Gastroesophageal sphincter (tissue), 4 donors: ENCODE measurements around the gene GASK1A. TPM values are rescaled to one million over a fixed set of nuclear protein-coding genes. Genes with fewer than 3 reads are reported as not detected.
A peak's percentile ranks its signal among the peaks of the same experiment; 100 is the strongest.

ENCODE experiments used
- ATAC-seq: fragments of 150-250 bp; one replicate; pipeline ENCODE4 v1.9.1; 2016; ENCODE audit warnings: mild to moderate bottlenecking, moderate library complexity
- H3K27ac ChIP-seq, 4 donors: fragments of 200-600 bp; sonication (generic) in 3 of 4; 1 replicate in 3 of 4; 2 replicates in 1 of 4; pipeline ENCODE4 v1.5.1; 2016 to 2019
- H3K27me3 ChIP-seq: fragments of 200-600 bp; sonication (generic); one replicate; pipeline ENCODE4 v1.5.1; 2019
- H3K36me3 ChIP-seq, 2 donors: fragments of 200-600 bp; sonication (generic); one replicate each; pipeline ENCODE4 v1.5.1; 2019; ENCODE audit warnings: control low read depth in 1 of 2
- H3K4me1 ChIP-seq, 3 donors: fragments of 200-600 bp; sonication (generic); 1 replicate in 2 of 3; 2 replicates in 1 of 3; pipeline ENCODE4 v1.5.1; 2016 to 2019; ENCODE audit warnings: control low read depth in 2 of 3
- H3K4me3 ChIP-seq, 2 donors: fragments of 200-600 bp; sonication (generic); one replicate each; pipeline ENCODE4 v1.5.1; 2019; ENCODE audit warnings: mild to moderate bottlenecking in 1 of 2, moderate library complexity in 1 of 2
- H3K9me3 ChIP-seq, 3 donors: fragments of 200-600 bp; sonication (generic); one replicate each; pipeline ENCODE4 v1.5.1; 2017 to 2019; ENCODE audit warnings: control low read depth in 2 of 3
- EP300 ChIP-seq: sonication (generic); formaldehyde crosslinking; IDR thresholded peaks from one replicate; pipeline ENCODE4 v1.6.1; 2017; ENCODE audit warnings: antibody characterized with exemption, mild to moderate bottlenecking
- POLR2A ChIP-seq, 2 donors: fragments of 450-650 bp; IDR thresholded peaks; one replicate each; pipeline ENCODE4 v1.6.1; 2017; ENCODE audit warnings: antibody characterized with exemption in 2 of 2, mild to moderate bottlenecking in 2 of 2, moderate library complexity in 1 of 2
- POLR2AphosphoS5 ChIP-seq: sonication (generic); formaldehyde crosslinking; IDR thresholded peaks from one replicate; pipeline ENCODE4 v1.6.1; 2017; ENCODE audit warnings: antibody characterized with exemption
- WGBS, 2 donors: methylation state at CpG; one replicate each; pipeline ENCODE4 v1.1.5; 2018; ENCODE audit warnings: low coverage in 1 of 2; 5-methylcytosine and 5-hydroxymethylcytosine counted together
- total RNA-seq, 4 donors: library from RNA; depleted of rRNA; stranded (reverse); fragments of >200 nt; gene quantifications; one replicate each; pipeline ENCODE4 v1.1.0, GENCODE V29; 2016
- TF ChIP-seq, protein P1 (sequence below), 4 experiments: fragments of 200-600 bp in 2 of 4; fragments of 450-650 bp in 2 of 4; sonication (generic) in 1 of 4; IDR thresholded peaks; one replicate each; pipeline ENCODE4 v1.5.1; 2017 to 2019; ENCODE audit warnings: antibody characterized with exemption in 4 of 4, mild to moderate bottlenecking in 2 of 4, moderate library complexity in 2 of 4

The GASK1A gene
- total RNA-seq, 4 donors from 2014 or later, result 11.5 to 49.3 (median 24.2) TPM

DNA sequence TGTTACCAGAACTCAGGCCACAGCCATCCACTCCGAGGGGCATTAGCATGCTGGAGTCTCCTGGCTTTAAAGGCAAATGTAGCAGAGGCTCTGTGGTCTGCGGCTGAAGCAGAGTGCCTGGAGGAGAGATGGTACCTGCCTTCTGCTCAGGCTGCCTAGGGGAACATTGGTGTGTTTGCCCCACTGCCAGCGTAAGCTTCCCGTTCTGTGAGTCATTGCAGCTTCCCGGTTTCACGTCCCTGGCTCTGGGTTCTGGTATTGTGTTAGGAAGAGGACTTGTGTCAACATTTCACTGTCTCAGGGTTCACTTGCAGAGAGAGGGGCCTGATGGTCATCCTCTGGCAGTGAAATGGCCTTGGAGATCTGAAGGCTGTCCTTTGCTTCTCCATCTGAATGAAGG lies 1.8 kb downstream of the GASK1A start:
- Histone ChIP-seq H3K4me1 (peaks cover 0 to 33% (median 0%) of the 10 kb centered on the region in 3 donors), H3K27me3 (no peaks in the 10 kb centered on the region), H3K36me3 (no peaks in the 10 kb centered on the region), H3K9me3 (no peaks in the 10 kb centered on the region), H3K4me3 (peak overlapping the region in 1 of 2 donors; percentile 79), H3K27ac (peak overlapping the region in 3 of 4 donors; percentile 18 to 83 (median 25))
- peak; percentile 44 for ATAC-seq
- WGBS, 2 donors, result 63% methylated on average over 6 of the region's 6 CpGs; no CpG with 5 or more reads in 1 of the 2 donors
- TF ChIP-seq POLR2A (IDR thresholded peaks at IDR 0.05), result peak in 1 of 2 donors; percentile 10
- TF ChIP-seq, protein P1, sequence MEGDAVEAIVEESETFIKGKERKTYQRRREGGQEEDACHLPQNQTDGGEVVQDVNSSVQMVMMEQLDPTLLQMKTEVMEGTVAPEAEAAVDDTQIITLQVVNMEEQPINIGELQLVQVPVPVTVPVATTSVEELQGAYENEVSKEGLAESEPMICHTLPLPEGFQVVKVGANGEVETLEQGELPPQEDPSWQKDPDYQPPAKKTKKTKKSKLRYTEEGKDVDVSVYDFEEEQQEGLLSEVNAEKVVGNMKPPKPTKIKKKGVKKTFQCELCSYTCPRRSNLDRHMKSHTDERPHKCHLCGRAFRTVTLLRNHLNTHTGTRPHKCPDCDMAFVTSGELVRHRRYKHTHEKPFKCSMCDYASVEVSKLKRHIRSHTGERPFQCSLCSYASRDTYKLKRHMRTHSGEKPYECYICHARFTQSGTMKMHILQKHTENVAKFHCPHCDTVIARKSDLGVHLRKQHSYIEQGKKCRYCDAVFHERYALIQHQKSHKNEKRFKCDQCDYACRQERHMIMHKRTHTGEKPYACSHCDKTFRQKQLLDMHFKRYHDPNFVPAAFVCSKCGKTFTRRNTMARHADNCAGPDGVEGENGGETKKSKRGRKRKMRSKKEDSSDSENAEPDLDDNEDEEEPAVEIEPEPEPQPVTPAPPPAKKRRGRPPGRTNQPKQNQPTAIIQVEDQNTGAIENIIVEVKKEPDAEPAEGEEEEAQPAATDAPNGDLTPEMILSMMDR (IDR thresholded peaks at IDR 0.05), result no peak
- peak; percentile 85 for TF ChIP-seq POLR2AphosphoS5

DNA sequence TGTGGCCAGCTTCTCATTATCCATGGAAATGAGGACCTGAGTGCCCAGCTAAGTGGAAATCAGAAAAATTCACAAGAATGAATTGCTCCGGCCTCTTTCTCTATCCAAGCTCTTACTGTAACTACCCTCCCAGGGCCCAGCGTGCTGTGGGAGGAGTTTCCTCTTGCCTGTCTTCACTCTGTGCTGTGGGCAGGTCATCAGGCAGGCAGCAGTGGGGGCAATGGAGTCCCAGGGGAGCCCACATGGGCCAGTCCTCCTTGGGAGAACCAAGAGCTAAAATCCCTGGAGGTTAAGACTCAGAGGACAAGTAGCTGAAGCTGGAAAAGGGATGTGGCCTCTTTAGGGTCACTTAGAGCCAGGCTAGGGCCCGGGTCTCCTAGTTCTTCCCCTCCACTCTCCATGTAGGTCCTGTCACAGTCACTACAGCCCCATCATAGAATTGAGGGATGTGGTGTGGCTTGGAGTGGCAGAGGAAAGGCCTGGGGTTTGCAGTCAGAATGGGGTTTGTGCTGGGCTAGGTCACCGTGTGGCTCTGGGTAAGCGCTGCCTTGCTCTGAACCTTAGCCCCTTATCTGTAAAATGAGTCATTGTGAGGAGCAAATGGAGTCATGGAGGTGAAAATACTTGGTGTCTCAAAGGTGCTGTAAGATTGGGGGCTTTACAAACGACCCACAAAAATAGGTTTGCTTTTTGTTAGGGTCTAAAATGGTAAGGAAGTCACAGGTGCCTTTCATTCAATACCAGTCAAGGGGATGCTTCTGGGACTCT lies 3.7 kb downstream of the GASK1A start:
- Histone ChIP-seq H3K27ac (no peak overlapping the region), H3K4me1 (peaks cover 0 to 33% (median 0%) of the 10 kb centered on the region in 3 donors), H3K4me3 (no peak overlapping the region), H3K36me3 (no peaks in the 10 kb centered on the region), H3K27me3 (no peaks in the 10 kb centered on the region), H3K9me3 (no peaks in the 10 kb centered on the region)
- 82 to 100% methylated on average over 5 of the region's 6 CpGs for WGBS, 2 donors
- TF ChIP-seq EP300, result no peak
- no peak for TF ChIP-seq POLR2A (IDR thresholded peaks at IDR 0.05)
- TF ChIP-seq POLR2AphosphoS5, result no peak
- TF ChIP-seq, protein P1 (IDR thresholded peaks at IDR 0.05), result no peak
- no peak for ATAC-seq

DNA sequence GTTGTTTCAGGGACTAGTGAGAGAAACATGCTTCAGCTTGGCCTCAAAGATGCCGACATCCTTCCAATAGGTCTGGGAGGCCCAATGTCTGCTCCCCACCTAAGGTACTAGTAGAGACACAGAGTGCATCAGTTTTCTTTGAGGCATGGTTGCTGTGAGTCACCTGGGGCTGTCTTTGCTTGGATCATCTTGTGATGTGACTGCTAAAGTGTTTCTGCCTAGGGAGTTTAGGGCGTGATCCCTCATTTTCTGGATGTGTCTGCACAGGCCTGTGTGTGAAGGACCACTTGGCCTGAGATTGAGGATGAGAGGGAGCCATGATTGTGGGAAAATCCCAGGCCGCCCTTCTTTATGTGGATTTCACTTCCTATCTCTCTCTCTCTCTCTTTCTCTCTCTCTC lies 4.8 kb downstream of the GASK1A start:
- TF ChIP-seq POLR2A (IDR thresholded peaks at IDR 0.05), result no peak
- TF ChIP-seq, protein P1 (IDR thresholded peaks at IDR 0.05), result no peak
- TF ChIP-seq EP300, result no peak
- TF ChIP-seq POLR2AphosphoS5, result no peak
- WGBS, 2 donors, result 80 to 92% methylated on average over 2 to 3 of the region's 3 CpGs
- peaks cover 0 to 28% (median 0%) of the 10 kb centered on the region in 3 donors for H3K4me1 ChIP-seq
- no peaks in the 10 kb centered on the region for H3K36me3 ChIP-seq
- H3K4me3 ChIP-seq, result no peak overlapping the region
- no peak for ATAC-seq
- H3K9me3 ChIP-seq, result no peaks in the 10 kb centered on the region
- no peaks in the 10 kb centered on the region for H3K27me3 ChIP-seq
- H3K27ac ChIP-seq, result no peak overlapping the region

DNA sequence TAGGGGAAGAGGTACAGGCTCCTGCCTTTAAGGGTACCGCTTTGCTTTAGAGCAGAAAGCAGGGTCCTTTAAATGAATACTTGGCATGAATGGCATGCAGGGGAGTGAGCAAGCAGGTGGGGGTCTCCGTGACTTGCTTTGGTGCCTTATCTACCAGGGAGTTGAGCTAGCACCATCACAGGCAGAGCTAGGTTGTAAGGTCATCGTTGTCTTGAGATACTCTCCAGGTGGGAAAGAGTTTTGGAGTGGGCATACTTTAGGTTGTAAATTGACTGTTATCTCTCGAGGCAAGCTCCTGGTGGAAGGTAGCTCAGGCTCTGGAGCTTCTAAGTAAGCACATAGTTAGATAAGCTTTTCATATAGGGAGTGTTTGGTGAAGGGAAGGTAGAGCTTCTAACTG lies 5.6 kb downstream of the GASK1A start:
- Histone ChIP-seq H3K27ac (no peak overlapping the region), H3K9me3 (no peaks in the 10 kb centered on the region), H3K4me1 (peaks cover 0 to 21% (median 0%) of the 10 kb centered on the region in 3 donors), H3K27me3 (no peaks in the 10 kb centered on the region), H3K36me3 (no peaks in the 10 kb centered on the region), H3K4me3 (no peak overlapping the region)
- WGBS, 2 donors, result 71 to 94% methylated on average over 3 to 4 of the region's 4 CpGs
- no peak for ATAC-seq
- TF ChIP-seq, protein P1 (IDR thresholded peaks at IDR 0.05), result no peak
- TF ChIP-seq EP300, result no peak
- no peak for TF ChIP-seq POLR2A (IDR thresholded peaks at IDR 0.05)
- TF ChIP-seq POLR2AphosphoS5, result no peak

DNA sequence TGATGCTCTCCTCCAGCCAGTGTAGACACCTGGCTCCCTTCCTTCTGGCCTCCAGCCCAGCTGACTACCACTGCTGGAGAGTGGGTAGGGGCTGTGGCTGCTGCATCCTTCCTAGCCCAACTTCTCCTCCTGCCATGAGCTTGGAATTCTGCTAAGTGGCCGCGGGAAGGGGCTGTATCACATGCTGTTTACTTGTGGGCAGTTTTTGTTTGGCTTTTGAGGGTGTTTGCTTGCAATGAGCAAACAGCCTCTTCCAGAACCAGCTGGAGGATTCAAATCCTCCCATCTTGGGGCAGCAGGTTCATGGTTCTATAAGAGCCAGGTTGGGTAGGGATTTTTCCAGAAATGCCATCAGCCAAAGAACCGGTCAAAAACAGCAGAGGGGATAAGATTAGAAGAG lies 9.0 kb downstream of the GASK1A start:
- Histone ChIP-seq H3K27ac (no peak overlapping the region), H3K4me3 (no peak overlapping the region), H3K27me3 (no peaks in the 10 kb centered on the region), H3K36me3 (no peaks in the 10 kb centered on the region), H3K4me1 (peaks cover 0 to 7% (median 0%) of the 10 kb centered on the region in 3 donors), H3K9me3 (no peaks in the 10 kb centered on the region)
- no peak for ATAC-seq
- TF ChIP-seq, protein P1 (IDR thresholded peaks at IDR 0.05), result no peak
- TF ChIP-seq POLR2AphosphoS5 (no peak), POLR2A (IDR thresholded peaks at IDR 0.05) (no peak), EP300 (no peak)
- WGBS, 2 donors, result 78 to 100% methylated on average over 1 to 3 of the region's 3 CpGs
